ENCODE measurements around the gene SCUBE2.

Gene SCUBE2

DNA sequence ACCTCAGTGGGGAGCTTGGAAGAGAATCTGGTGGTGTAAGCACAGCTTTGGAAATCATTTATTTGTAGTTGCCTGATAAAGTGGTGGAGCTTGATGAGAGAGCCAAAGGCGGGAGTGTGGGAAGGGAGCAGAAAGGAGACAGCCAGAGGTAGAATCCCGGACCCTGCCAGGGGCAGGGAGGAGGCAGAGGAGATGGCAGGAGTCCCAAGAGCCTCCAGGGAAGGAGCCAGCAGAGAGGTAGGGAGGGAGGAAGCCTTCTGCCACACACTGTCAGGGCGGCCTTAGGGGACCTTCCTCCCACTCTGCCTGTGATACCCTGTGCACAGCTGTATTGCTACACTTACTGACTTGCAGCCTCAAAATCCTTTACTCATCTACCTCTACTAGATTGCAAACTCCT lies 15.4 kb downstream of the SCUBE2 start:
- Mint-ChIP-seq H3K27me3 (ENCODE audit: low read depth) (peaks cover 6% of the 10 kb centered on the region), H3K4me1 (peaks cover 54% of the 10 kb centered on the region), H3K27ac (no peak overlapping the region), H3K4me3 (peak overlapping the region in 1 of 3 experiments; percentile 4), H3K9me3 (no peaks in the 10 kb centered on the region), H3K36me3 (ENCODE audit: low read depth) (no peaks in the 10 kb centered on the region)
- TF ChIP-seq, protein P1, sequence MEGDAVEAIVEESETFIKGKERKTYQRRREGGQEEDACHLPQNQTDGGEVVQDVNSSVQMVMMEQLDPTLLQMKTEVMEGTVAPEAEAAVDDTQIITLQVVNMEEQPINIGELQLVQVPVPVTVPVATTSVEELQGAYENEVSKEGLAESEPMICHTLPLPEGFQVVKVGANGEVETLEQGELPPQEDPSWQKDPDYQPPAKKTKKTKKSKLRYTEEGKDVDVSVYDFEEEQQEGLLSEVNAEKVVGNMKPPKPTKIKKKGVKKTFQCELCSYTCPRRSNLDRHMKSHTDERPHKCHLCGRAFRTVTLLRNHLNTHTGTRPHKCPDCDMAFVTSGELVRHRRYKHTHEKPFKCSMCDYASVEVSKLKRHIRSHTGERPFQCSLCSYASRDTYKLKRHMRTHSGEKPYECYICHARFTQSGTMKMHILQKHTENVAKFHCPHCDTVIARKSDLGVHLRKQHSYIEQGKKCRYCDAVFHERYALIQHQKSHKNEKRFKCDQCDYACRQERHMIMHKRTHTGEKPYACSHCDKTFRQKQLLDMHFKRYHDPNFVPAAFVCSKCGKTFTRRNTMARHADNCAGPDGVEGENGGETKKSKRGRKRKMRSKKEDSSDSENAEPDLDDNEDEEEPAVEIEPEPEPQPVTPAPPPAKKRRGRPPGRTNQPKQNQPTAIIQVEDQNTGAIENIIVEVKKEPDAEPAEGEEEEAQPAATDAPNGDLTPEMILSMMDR (IDR thresholded peaks at IDR 0.05; ENCODE audit: unreplicated experiment in 3 of 3): no peak

DNA sequence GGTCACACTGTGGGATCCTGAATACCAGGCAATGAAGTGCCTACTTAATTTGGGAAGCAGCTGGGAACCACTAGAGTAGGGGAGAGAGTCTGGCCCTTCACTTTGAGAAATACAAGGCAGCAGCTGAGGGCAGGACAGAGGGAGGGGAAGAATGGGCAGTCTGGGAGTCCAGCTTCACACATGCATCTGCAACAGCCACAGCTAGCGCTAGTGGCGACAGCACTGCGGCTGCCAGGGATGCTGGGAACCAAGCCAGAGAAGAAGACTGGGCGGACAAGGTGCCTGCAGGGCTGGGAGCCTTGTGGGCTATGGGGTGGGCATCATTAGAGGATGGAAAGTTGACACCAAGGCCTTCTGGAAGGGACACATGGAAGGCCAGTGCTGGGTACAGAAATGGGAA lies 15.8 kb downstream of the SCUBE2 start:
- Mint-ChIP-seq H3K9me3 (no peaks in the 10 kb centered on the region), H3K4me3 (peak overlapping the region in 1 of 3 experiments; percentile 4), H3K36me3 (ENCODE audit: low read depth) (no peaks in the 10 kb centered on the region)

DNA sequence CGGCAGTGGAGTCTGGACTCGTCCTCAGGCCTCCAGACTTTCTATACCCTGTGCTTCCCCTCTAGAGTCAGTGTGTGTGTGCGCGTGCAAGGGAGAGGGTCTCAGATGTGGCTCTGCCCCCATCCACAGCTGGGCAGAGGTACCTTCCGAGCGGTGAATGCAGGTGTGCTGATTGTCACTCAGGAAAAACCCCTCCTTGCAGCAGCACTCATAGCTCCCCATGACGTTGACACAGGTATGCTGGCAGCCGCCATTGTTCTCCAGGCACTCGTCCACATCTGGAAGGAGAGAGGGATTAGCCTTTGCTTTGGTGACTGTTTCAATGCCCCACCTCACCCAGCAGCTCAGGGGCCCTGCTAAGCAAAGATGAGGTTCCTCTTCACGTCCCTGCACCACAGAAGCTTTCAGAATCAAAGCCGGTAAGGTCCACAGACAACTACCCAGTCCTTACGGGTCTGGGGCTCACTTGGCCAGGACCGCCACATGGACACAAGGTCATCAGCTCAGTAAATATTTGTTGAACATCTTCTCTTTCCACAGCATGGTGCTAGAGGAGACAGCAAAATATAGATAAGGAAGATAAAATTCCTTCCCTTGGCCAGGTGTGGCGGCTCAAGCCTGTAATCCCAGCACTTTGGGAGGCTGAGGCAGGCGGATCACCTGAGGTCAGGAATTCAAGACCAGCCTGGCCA lies 16.9 kb downstream of the SCUBE2 start:
- peaks cover 6% of the 10 kb centered on the region for H3K27me3 Mint-ChIP-seq (ENCODE audit: low read depth)
- no peak overlapping the region for H3K27ac Mint-ChIP-seq
- H3K9me3 Mint-ChIP-seq: no peaks in the 10 kb centered on the region
- peaks cover 68% of the 10 kb centered on the region for H3K4me1 Mint-ChIP-seq
- no peaks in the 10 kb centered on the region for H3K36me3 Mint-ChIP-seq (ENCODE audit: low read depth)
- TF ChIP-seq, protein P1 (IDR thresholded peaks at IDR 0.05; ENCODE audit: unreplicated experiment in 3 of 3): no peak
- H3K4me3 Mint-ChIP-seq: no peak overlapping the region

More for the DNA sequence above, 15.8 kb downstream of the SCUBE2 start:
- peaks cover 59% of the 10 kb centered on the region for H3K4me1 Mint-ChIP-seq
- peaks cover 6% of the 10 kb centered on the region for H3K27me3 Mint-ChIP-seq (ENCODE audit: low read depth)
- peak overlapping the region in 1 of 3 experiments; percentile 16 for H3K27ac Mint-ChIP-seq
- TF ChIP-seq, protein P1 (IDR thresholded peaks at IDR 0.05; ENCODE audit: unreplicated experiment in 3 of 3): no peak

DNA sequence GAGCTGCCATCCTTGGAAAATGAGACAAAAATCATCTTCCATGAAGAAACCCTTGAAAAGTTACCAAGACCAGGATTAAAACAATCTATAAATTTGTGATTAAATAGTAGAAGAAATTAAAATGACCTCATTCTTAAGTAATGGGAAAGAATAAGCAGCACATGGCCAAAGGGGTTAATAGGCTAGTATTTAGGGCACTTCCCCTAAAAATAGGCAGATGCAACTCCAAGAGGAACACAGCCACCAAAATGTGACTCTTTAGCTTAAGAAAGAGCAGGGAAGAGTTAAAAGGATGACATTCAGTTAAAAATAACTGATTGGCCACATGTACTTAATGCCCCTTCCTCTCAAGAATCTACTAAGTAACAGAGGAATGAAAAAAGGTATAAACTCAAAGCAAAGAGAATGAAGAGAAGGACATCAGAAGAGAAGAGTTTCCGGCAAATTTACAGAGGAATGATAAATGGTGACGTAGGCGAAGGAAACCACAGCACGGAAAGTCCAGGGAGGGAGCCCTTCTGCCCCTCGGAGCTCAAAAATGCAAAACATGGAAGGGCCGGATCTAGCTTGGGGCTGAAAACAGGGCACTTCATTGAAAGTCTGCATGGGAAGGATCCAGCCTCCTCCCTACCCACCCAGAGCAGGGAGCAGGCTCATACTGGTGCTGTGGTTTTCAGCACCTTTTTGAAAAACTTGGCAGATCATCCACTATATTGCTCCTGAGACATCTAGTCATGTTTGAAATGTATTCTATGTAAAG lies 17.8 kb downstream of the SCUBE2 start:
- TF ChIP-seq, protein P1 (IDR thresholded peaks at IDR 0.05; ENCODE audit: unreplicated experiment in 3 of 3): no peak
- H3K36me3 Mint-ChIP-seq (ENCODE audit: low read depth): no peaks in the 10 kb centered on the region
- peaks cover 9% of the 10 kb centered on the region for H3K27me3 Mint-ChIP-seq (ENCODE audit: low read depth)
- peaks cover 64% of the 10 kb centered on the region for H3K4me1 Mint-ChIP-seq
- H3K4me3 Mint-ChIP-seq: no peak overlapping the region
- no peaks in the 10 kb centered on the region for H3K9me3 Mint-ChIP-seq
- H3K27ac Mint-ChIP-seq: no peak overlapping the region

DNA sequence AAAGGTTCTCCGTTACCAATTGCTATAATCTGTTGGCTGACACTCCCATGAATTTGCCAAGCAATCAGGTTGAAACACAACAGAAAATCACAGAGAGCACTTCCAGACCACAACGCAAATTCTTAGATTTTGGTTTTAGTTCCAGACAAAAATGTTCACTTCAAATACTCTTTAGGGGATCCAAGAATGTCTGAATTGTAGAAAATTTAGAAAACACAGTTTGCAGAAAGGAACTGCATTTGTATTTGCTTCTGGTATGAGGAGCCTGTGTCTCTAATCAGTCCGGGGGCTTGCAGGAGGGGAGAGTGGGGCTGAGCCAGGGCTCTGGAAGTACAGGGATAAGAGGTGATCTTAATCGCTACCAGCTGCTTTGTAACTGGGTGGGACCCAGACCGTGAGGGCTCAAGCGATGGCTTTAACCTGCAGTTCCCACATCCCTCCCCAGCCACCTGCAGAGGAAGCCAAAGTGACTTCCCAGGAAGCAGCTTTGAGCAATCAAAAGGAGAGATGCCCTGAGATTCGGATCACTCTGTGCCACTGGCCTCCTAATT lies 18.7 kb downstream of the SCUBE2 start:
- H3K27ac Mint-ChIP-seq: peak overlapping the region in 1 of 3 experiments; percentile 73
- H3K4me3 Mint-ChIP-seq: no peak overlapping the region
- TF ChIP-seq, protein P1 (IDR thresholded peaks at IDR 0.05; ENCODE audit: unreplicated experiment in 3 of 3): no peak
- H3K27me3 Mint-ChIP-seq (ENCODE audit: low read depth): peaks cover 13% of the 10 kb centered on the region
- H3K4me1 Mint-ChIP-seq: peaks cover 54% of the 10 kb centered on the region
- H3K36me3 Mint-ChIP-seq (ENCODE audit: low read depth): no peaks in the 10 kb centered on the region
- no peaks in the 10 kb centered on the region for H3K9me3 Mint-ChIP-seq
